H1 (cell line): ENCODE data around the gene S100P. TPM values are rescaled to one million over a fixed set of nuclear protein-coding genes. Genes with fewer than 3 reads are reported as not detected.
A peak's percentile ranks its signal among the peaks of the same experiment; 100 is the strongest.

Source experiments
- CTCF ChIA-PET: fragments of 300-600 bp; sonication (Branson Sonifier 250); formaldehyde crosslinking; loops from one replicate; lab custom pipeline; 2021; ENCODE audit not compliant: partially characterized antibody; lab: Charles Lee
- POLR2A ChIA-PET: fragments of 300-600 bp; sonication (Branson Sonifier 250); formaldehyde crosslinking; loops from one replicate; lab custom pipeline; 2021; ENCODE audit warnings: inconsistent platforms; ENCODE audit not compliant: partially characterized antibody; lab: Charles Lee
- DNase-seq, 2 experiments: peaks; one replicate each; pipeline versions ENCODE4 v3.0.0 to v3.0.0-alpha.2; 2010 to 2022; ENCODE audit warnings: low spot score in 2 of 2, low read depth in 1 of 2, mixed read lengths in 1 of 2
- FAIRE-seq: peaks from 2 replicates; lab custom pipeline; 2011; peaks lifted over from hg19 to GRCh38; lab: Jason Lieb, UNC
- H2AFZ ChIP-seq: 2 replicates; pipeline ENCODE4 v1.8.1; 2012; ENCODE audit warnings: low read length, inconsistent platforms
- H2AK5ac ChIP-seq: 2 replicates; pipeline ENCODE4 v1.6.1; 2013; ENCODE audit warnings: low read depth, low read length
- H2BK120ac ChIP-seq: replicated peaks from 2 replicates; pipeline ENCODE3; 2013; ENCODE audit warnings: low read depth, low read length, inconsistent platforms
- H2BK12ac ChIP-seq: 2 replicates; pipeline ENCODE4 v1.6.1; 2013; ENCODE audit warnings: low read depth, low read length
- H2BK15ac ChIP-seq: 2 replicates; pipeline ENCODE4 v1.6.1; 2013; ENCODE audit warnings: low read length
- H2BK20ac ChIP-seq: 2 replicates; pipeline ENCODE4 v1.6.1; 2013; ENCODE audit warnings: low read length
- H2BK5ac ChIP-seq: 2 replicates; pipeline ENCODE4 v1.6.1; 2013; ENCODE audit warnings: low read depth, low read length
- H3K14ac ChIP-seq: 2 replicates; pipeline ENCODE4 v1.6.1; 2013; ENCODE audit warnings: inconsistent platforms; ENCODE audit not compliant: insufficient read length
- H3K18ac ChIP-seq: 2 replicates; pipeline ENCODE4 v1.6.1; 2013; ENCODE audit warnings: low read length; ENCODE audit errors: extremely low read depth
- H3K23ac ChIP-seq: 2 replicates; pipeline ENCODE4 v1.6.1; 2013; ENCODE audit warnings: inconsistent platforms; ENCODE audit not compliant: insufficient read length
- H3K23me2 ChIP-seq: 2 replicates; pipeline ENCODE4 v1.6.1; 2013; ENCODE audit warnings: low read depth, low read length
- H3K27ac ChIP-seq: 2 replicates; pipeline ENCODE4 v1.6.1; 2011; ENCODE audit warnings: low read depth, low read length, inconsistent platforms
- H3K27me3 ChIP-seq, 4 experiments: replicated peaks in 1 of 4; 1 replicate in 1 of 4; 2 replicates in 3 of 4; pipeline versions ENCODE4 v1.6.1 to v1.8.1; 2011 to 2013; ENCODE audit warnings: low read length in 3 of 4, mild to moderate bottlenecking in 3 of 4, inconsistent platforms in 2 of 4, mixed read lengths in 2 of 4, moderate library complexity in 1 of 4; ENCODE audit not compliant: control insufficient read depth in 3 of 4, insufficient read depth in 3 of 4; ENCODE audit errors: extremely low read depth in 1 of 4
- H3K36me3 ChIP-seq, 4 experiments: 2 replicates each; pipeline versions ENCODE4 v1.6.1 to v1.8.1; 2011 to 2013; ENCODE audit warnings: mild to moderate bottlenecking in 4 of 4, low read length in 3 of 4, moderate library complexity in 2 of 4, control low read depth in 1 of 4, inconsistent platforms in 1 of 4; ENCODE audit not compliant: insufficient read depth in 4 of 4, control insufficient read depth in 2 of 4
- H3K4ac ChIP-seq: replicated peaks from 2 replicates; pipeline ENCODE3; 2013; ENCODE audit warnings: low read length, low read depth, mixed read lengths, inconsistent platforms; ENCODE audit not compliant: insufficient read length
- H3K4me1 ChIP-seq, 4 experiments: replicated peaks in 1 of 4; 1 replicate in 1 of 4; 2 replicates in 3 of 4; pipeline versions ENCODE4 v1.6.1 to v1.8.1; 2011 to 2013; ENCODE audit warnings: low read length in 3 of 4, inconsistent platforms in 2 of 4, mixed read lengths in 1 of 4; ENCODE audit not compliant: insufficient read depth in 4 of 4, control insufficient read depth in 3 of 4
- H3K4me2 ChIP-seq, 2 experiments: 2 replicates each; pipeline versions ENCODE4 v1.6.1 to v1.8.1; 2011 to 2013; ENCODE audit warnings: low read depth in 2 of 2, low read length in 2 of 2, control low read depth in 1 of 2, inconsistent platforms in 1 of 2, mild to moderate bottlenecking in 1 of 2; ENCODE audit not compliant: insufficient read depth in 1 of 2
- H3K4me3 ChIP-seq, 4 experiments: fragments of 200-600, 300-600 bp in 1 of 4; sonication (generic), shearing (Covaris generic), sonication (Bioruptor Twin) in 1 of 4; 2 replicates each; pipeline versions ENCODE4 v1.5.1 to v1.8.1; 2011 to 2016; ENCODE audit warnings: low read length in 4 of 4, low read depth in 3 of 4, control low read depth in 2 of 4, inconsistent platforms in 2 of 4, mild to moderate bottlenecking in 2 of 4, mixed read lengths in 1 of 4, moderate library complexity in 1 of 4; ENCODE audit not compliant: insufficient read depth in 2 of 4; ENCODE audit errors: extremely low read depth in 1 of 4
- H3K56ac ChIP-seq: replicated peaks from 2 replicates; pipeline ENCODE3; 2013; ENCODE audit warnings: low read depth, mild to moderate bottlenecking, mixed read lengths, low read length, inconsistent platforms; ENCODE audit not compliant: insufficient read length
- H3K79me1 ChIP-seq: 2 replicates; pipeline ENCODE4 v1.6.1; 2013; ENCODE audit warnings: low read depth, low read length, control low read depth
- H3K79me2 ChIP-seq, 2 experiments: 2 replicates each; pipeline versions ENCODE4 v1.6.1 to v1.8.1; 2012 to 2013; ENCODE audit warnings: low read length in 2 of 2, mild to moderate bottlenecking in 2 of 2, inconsistent platforms in 1 of 2; ENCODE audit not compliant: insufficient read depth in 2 of 2, control insufficient read depth in 1 of 2
- H3K9ac ChIP-seq, 4 experiments: replicated peaks in 1 of 4; 1 replicate in 1 of 4; 2 replicates in 3 of 4; pipeline versions ENCODE4 v1.6.1 to v1.8.1; 2011 to 2013; ENCODE audit warnings: low read depth in 3 of 4, low read length in 3 of 4, control low read depth in 2 of 4, mild to moderate bottlenecking in 2 of 4, moderate library complexity in 2 of 4, inconsistent platforms in 1 of 4; ENCODE audit errors: extremely low read depth in 1 of 4
- H3K9me3 ChIP-seq, 2 experiments: 2 replicates each; pipeline versions ENCODE4 v1.6.1 to v1.8.1; 2012 to 2013; ENCODE audit warnings: mild to moderate bottlenecking in 2 of 2, moderate library complexity in 2 of 2, control low read depth in 1 of 2, inconsistent platforms in 1 of 2, low read depth in 1 of 2, low read length in 1 of 2, mixed read lengths in 1 of 2; ENCODE audit not compliant: insufficient read depth in 2 of 2
- H4K20me1 ChIP-seq, 2 experiments: replicated peaks in 1 of 2; 2 replicates each; pipeline versions ENCODE3 to v1.8.1; 2011 to 2013; ENCODE audit warnings: inconsistent platforms in 2 of 2, low read length in 2 of 2, mild to moderate bottlenecking in 1 of 2; ENCODE audit not compliant: insufficient read depth in 2 of 2, control insufficient read depth in 1 of 2
- H4K5ac ChIP-seq: 2 replicates; pipeline ENCODE4 v1.6.1; 2013; ENCODE audit warnings: low read length, low read depth, mixed read lengths, inconsistent platforms; ENCODE audit not compliant: insufficient read length
- H4K8ac ChIP-seq: 2 replicates; pipeline ENCODE4 v1.8.0; 2013; ENCODE audit warnings: mild to moderate bottlenecking, moderate library complexity, low read length, inconsistent platforms; ENCODE audit not compliant: insufficient read depth; ENCODE audit errors: extremely low read depth
- H4K91ac ChIP-seq: replicated peaks from 2 replicates; pipeline ENCODE3; 2013; ENCODE audit warnings: low read length, mixed read lengths, inconsistent platforms; ENCODE audit not compliant: insufficient read length
- CTCF ChIP-seq, 3 experiments: IDR thresholded peaks; 1 replicate in 2 of 3; 2 replicates in 1 of 3; pipeline versions ENCODE4 v1.5.1 to v1.6.1; 2011; ENCODE audit warnings: low read length in 3 of 3, mild to moderate bottlenecking in 3 of 3, inconsistent platforms in 2 of 3, low read depth in 1 of 3, moderate library complexity in 1 of 3; ENCODE audit not compliant: insufficient read depth in 1 of 3; ENCODE audit errors: control extremely low read depth in 1 of 3
- RAD21 ChIP-seq, 2 experiments: IDR thresholded peaks in 1 of 2; conservative IDR thresholded peaks in 1 of 2; 2 replicates each; pipeline ENCODE4 v1.6.1; 2011; ENCODE audit warnings: low read depth in 2 of 2, low read length in 2 of 2, improper control_type of control experiment in 1 of 2, inconsistent platforms in 1 of 2, mild to moderate bottlenecking in 1 of 2, moderate library complexity in 1 of 2
- SIN3A ChIP-seq, 2 experiments: IDR thresholded peaks in 1 of 2; conservative IDR thresholded peaks in 1 of 2; 2 replicates each; pipeline ENCODE4 v1.6.1; 2011 to 2012; ENCODE audit warnings: low read length in 2 of 2, improper control_type of control experiment in 1 of 2, low read depth in 1 of 2, mild to moderate bottlenecking in 1 of 2
- TAF7 ChIP-seq: optimal IDR thresholded peaks from 2 replicates; pipeline ENCODE3; 2011; ENCODE audit warnings: low read depth, mild to moderate bottlenecking, inconsistent platforms, low read length, moderate library complexity, borderline replicate concordance
- WGBS, 2 experiments: shearing (Covaris generic) in 1 of 2; methylation state at CpG; one replicate each; pipeline versions ENCODE4 v1.1.6 to v1.1.7; 2013 to 2015; ENCODE audit warnings: low lambda C conversion rate in 2 of 2, mixed read lengths in 2 of 2, inconsistent platforms in 1 of 2, low coverage in 1 of 2, missing lambda C conversion rate in 1 of 2; ENCODE audit not compliant: insufficient replicate concordance in 2 of 2, insufficient coverage in 1 of 2, insufficient read length in 1 of 2; ENCODE audit errors: extremely low coverage in 1 of 2, missing lambda C conversion rate in 1 of 2; 5-methylcytosine and 5-hydroxymethylcytosine counted together
- polyA plus RNA-seq, 7 experiments: library from polyadenylated mRNA; depleted of rRNA in 3 of 7; stranded (reverse) in 5 of 7; unstranded in 2 of 7; fragments of >200 nt in 5 of 7; fragments of 200-250 nt in 2 of 7; gene quantifications; 1 replicate in 5 of 7; 2 replicates in 1 of 7; 4 replicates in 1 of 7; pipeline versions ENCODE4 v1.2.1 to v1.2.3, GENCODE V29; 2011 to 2013; ENCODE audit warnings: missing spikeins in 2 of 7, mixed read lengths in 2 of 7
- total RNA-seq: library from RNA; stranded (reverse); fragmentation: NEBNext Ultra II Directional; extraction: Animal tissue kit (Norgen Biotek cat#: 25700); gene quantifications from 2 replicates; pipeline ENCODE4 v1.2.1, GENCODE V29; 2021

The S100P gene
- total and polyA plus RNA-seq, 2 of the 8 experiments (the other 6 are each of a cell fraction or from before 2014, with no cell fraction given) = not detected

- H4K91ac ChIP-seq = peak overlapping the region; percentile 11
- no peak overlapping the region for H4K5ac ChIP-seq
- no peak overlapping the region for H2BK120ac ChIP-seq
- H3K4ac ChIP-seq = no peak overlapping the region
- H3K23ac ChIP-seq = no peak overlapping the region
- H2BK12ac ChIP-seq = peak overlapping the region; percentile 98; the same call in 1 of the 2 replicates
- H3K9me3 ChIP-seq = peaks cover 0 to 4% of the 10 kb centered on the region in 2 experiments; a peak in 2 of 4 replicates
- H3K56ac ChIP-seq = no peak overlapping the region
- H3K4me3 ChIP-seq = no peak overlapping the region
- no peaks in the 10 kb centered on the region for H3K79me2 ChIP-seq
- 83% methylated on average over 24 of the region's 24 CpGs; no CpG with 5 or more reads in 1 of the 2 experiments for WGBS, 2 experiments
- H3K4me1 ChIP-seq = peaks cover 0 to 20% (median 16%) of the 10 kb centered on the region in 4 experiments; a peak in 6 of 7 replicates
- H4K20me1 ChIP-seq = no peaks in the 10 kb centered on the region
- no peak overlapping the region for H3K9ac ChIP-seq
- H3K36me3 ChIP-seq = no peaks in the 10 kb centered on the region
- H4K8ac ChIP-seq = no peak overlapping the region
- ChIA-PET POLR2A (interaction anchor here (1.2 to 1.5 kb wide), 5 partner anchors 8 to 21 kb away, joined by 3 to 9 read pairs (median 4); partner anchors contain the start of gene MRFAP1L1), CTCF (interaction anchor here (0.9 to 6.6 kb wide), 10 partner anchors 8 to 395 kb away, joined by 3 to 59 read pairs (median 5); a partner anchor contains a TSS)
- H3K27me3 ChIP-seq = 0 out of 7 replicates have a peak, but pooled peaks cover 0 to 2% (median 0%) of the 10 kb centered on the region in 4 experiments
- 0 out of 2 replicates have a peak overlapping the region, but pooled peaks have one; percentile 10 for H3K27ac ChIP-seq
- H2AK5ac ChIP-seq = peak overlapping the region; percentile 65; the same call in 1 of the 2 replicates
- H2AFZ ChIP-seq = 0 out of 2 replicates have a peak overlapping the region, but pooled peaks have one; percentile 60
- H3K4me2 ChIP-seq = no peak overlapping the region
- DNase-seq (no peak), FAIRE-seq (no peak)
- TF ChIP-seq RAD21 (IDR thresholded peaks at IDR 0.05 in 1 of 2, conservative IDR thresholded peaks at IDR 0.05 in 1 of 2; ENCODE audit: low read depth in 2 of 2, low read length in 2 of 2) (peak; percentile 40 to 52), CTCF (IDR thresholded peaks at IDR 0.05; ENCODE audit: control extremely low read depth in 1 of 3, insufficient read depth in 1 of 3, low read depth in 1 of 3, low read length in 3 of 3) (peak in 2 of 3 experiments; percentile 42 to 51; a peak in 2 of 4 replicates), SIN3A (conservative IDR thresholded peaks at IDR 0.05 in 1 of 2, IDR thresholded peaks at IDR 0.05 in 1 of 2; ENCODE audit: low read depth in 1 of 2, low read length in 2 of 2) (no peak), TAF7 (no peak)
- H3K14ac ChIP-seq = no peak overlapping the region
- H2BK15ac ChIP-seq = peak overlapping the region; percentile 61; the same call in 1 of the 2 replicates
- peaks cover 4% of the 10 kb centered on the region for H3K79me1 ChIP-seq
- H3K23me2 ChIP-seq = no peaks in the 10 kb centered on the region; the same call in 1 of the 2 replicates
- peak overlapping the region; percentile 48; the same call in 1 of the 2 replicates for H2BK20ac ChIP-seq
- H3K18ac ChIP-seq = peak overlapping the region; percentile 71
- H2BK5ac ChIP-seq = peak overlapping the region; percentile 93
Observed at GRCh38 chr4:6687947-6688878, 5.5 kb upstream of the S100P start.
